GM18951 (cell line): ENCODE results near the gene ERC1.

Experiments used
- POLR2A ChIP-seq: IDR thresholded peaks from 4 replicates; pipeline ENCODE4 v1.6.1; 2011; ENCODE audit warnings: mild to moderate bottlenecking; ENCODE audit not compliant: insufficient read length, insufficient read depth; ENCODE audit errors: extremely low read depth
- in situ Hi-C: fragments of 300-500 bp; cut with MboI; formaldehyde crosslinking; loops from one replicate; pipeline ENCODE4 v1.12.0; 2022; ENCODE audit warnings: low sequenced_read_pairs, mixed read lengths, inconsistent platforms; ENCODE audit not compliant: unreplicated experiment

The ERC1 gene

GRCh38 chr12:1377681-1378080, 386.7 kb downstream of the ERC1 start:
- in situ Hi-C loops, result no loop called here
- TF ChIP-seq POLR2A, result no peak

GRCh38 chr12:1380171-1380851, 389.3 kb downstream of the ERC1 start:
- in situ Hi-C loops, result no loop called here

DNA sequence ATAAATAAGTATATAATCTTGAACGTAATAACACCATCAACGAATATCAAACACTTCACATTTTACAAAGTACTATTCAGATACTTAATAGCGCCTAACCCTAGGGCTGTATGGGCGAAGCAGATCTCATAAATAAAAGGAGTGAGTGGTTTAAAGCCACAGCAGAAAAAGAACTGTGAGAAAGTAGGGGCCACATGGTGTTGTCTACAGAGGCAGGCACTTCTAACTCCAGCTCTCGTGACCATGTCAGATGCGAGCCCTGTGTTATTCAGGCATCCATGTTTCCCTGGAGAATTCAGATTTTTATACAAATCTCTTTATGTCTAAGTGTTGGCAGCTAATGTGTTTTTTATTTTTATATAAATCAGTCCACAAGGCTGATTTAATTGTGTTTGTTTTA, 391.1 kb downstream of the ERC1 start:
- in situ Hi-C loops, result no loop called here

More at GRCh38 chr12:1380171-1380851, 389.3 kb downstream of the ERC1 start:
- no peak for TF ChIP-seq POLR2A

DNA sequence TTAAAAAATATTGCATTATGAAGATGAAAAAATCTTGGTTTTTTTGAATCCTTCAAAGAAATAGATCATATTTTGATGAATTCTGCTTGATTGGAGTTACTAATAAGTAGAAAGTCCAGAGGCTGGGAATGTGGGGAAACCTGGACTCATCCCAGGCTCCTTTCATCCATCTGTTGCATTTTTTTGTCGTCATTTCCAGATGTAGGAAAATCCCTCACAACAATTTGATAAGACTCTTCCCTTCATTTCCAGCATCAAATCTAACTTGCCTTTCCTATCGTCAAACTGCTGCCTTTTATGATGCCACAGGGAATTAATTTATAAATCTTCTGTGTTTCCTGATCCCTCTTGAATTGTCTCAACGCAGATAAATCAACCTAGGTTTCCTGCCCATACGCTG, 391.8 kb downstream of the ERC1 start:
- TF ChIP-seq POLR2A, result no peak
- in situ Hi-C loops, result no loop called here

More for the DNA sequence above, 391.1 kb downstream of the ERC1 start:
- TF ChIP-seq POLR2A, result no peak

DNA sequence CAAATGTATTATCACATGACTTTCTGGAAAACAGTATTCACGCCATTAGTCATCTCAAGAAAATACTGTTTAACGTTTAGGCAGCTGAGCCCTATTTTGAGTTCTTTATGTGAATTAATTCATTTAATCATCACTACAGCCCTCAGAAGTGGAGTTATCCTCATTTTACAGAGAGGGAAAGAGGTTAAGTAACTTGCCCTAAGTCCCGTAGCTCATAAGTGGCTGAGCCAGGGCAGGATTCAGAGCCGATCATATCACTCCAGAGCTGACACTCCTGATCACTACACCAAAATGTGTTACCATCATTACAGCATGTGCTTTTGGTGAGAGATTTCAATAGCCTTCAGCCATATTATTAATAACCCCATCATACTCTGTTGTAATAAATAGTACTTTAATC, 392.7 kb downstream of the ERC1 start:
- TF ChIP-seq POLR2A, result no peak
- in situ Hi-C loops, result no loop called here

DNA sequence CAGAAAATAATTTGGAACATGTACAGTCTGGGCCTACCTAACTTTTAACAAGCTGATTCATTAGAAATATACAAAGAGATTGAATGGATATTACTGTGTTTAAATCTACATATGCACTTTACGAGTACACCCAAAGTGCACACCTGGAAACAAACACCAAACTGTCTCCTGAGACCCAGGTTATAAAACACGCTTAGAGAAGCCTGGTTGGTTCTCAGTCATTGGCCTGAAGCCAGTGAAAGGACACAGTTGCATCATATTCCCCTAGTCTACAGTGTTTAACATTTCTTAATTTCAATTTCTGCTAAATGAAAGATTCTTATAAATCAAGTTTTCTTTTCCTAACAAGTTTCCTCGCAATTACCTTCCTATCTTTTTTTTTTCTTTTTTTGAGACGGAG, 393.9 kb downstream of the ERC1 start:
- in situ Hi-C loops, result no loop called here
- no peak for TF ChIP-seq POLR2A

DNA sequence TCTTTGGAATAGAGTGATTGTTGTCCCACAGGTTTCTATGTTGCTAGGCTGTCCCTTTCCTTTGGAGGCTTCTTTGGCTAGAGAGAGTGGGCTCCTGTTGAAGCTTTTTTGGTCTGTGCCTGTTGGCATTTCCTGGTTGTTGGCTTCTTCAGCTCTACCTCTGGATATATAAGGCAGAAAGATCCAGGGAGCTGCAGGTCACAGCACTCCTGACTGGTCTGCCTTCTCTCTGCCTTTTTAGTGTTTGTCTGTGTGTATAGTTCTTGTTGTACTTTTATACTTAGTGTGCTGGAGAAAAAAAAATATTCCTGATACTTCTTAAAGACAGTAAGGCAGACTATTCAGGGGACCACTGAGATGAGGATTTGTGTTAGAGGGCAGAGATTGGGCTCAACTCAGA, 400.7 kb downstream of the ERC1 start:
- no peak for TF ChIP-seq POLR2A
- in situ Hi-C loops, result no loop called here

DNA sequence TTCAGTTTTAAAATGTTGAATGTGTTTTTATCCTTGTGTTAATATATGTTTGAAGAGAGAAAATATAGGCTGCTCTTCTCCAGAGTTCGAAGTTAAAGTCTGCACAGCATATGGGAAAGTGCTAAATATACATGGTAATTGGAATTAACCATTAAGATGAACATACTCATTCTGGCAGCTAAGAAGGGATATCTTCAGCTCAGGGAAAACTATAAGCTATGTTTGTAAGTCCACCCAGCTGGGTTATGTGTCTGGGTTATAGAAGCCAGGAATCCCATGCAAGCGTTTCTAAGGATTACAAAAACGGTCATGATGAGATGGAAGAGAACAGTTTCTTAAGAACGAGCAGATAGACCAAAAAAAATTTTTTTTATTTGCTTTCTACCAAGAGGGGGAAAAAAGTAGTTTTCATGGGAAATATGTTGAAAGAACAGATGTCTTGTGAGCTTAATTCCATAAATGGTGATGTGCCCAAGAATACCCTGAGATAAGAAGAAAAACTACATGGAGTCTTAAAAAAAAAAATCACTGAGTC, 404.5 kb downstream of the ERC1 start:
- in situ Hi-C loops, result no loop called here
- no peak for TF ChIP-seq POLR2A

GRCh38 chr12:1398673-1399072, 407.6 kb downstream of the ERC1 start:
- in situ Hi-C loops, result no loop called here

GRCh38 chr12:1401891-1402290, 410.9 kb downstream of the ERC1 start:
- TF ChIP-seq POLR2A, result no peak

More at GRCh38 chr12:1398673-1399072, 407.6 kb downstream of the ERC1 start:
- TF ChIP-seq POLR2A, result no peak

DNA sequence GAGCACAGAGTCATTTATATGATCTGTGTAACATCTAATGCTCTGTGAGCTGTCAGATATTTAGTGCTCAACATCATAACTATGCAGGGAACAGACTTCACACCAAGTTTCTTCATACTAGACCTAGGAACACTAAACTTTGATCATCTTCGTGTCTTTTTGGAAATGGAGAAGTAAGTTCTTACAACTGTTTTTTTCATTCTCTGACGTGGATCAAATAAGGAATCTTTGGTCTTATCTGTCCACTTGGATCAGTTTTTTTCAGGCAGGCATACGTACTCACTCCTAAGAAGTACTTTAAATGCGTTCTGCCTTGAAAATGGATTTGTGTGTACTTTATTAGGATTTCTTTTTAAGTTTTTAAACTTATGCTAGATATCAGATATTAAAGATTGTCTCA, 412.4 kb downstream of the ERC1 start:
- no peak for TF ChIP-seq POLR2A
- in situ Hi-C loops, result no loop called here

More at GRCh38 chr12:1401891-1402290, 410.9 kb downstream of the ERC1 start:
- in situ Hi-C loops, result no loop called here

GRCh38 chr12:1405619-1406018, 414.6 kb downstream of the ERC1 start:
- TF ChIP-seq POLR2A, result no peak
- in situ Hi-C loops, result no loop called here

DNA sequence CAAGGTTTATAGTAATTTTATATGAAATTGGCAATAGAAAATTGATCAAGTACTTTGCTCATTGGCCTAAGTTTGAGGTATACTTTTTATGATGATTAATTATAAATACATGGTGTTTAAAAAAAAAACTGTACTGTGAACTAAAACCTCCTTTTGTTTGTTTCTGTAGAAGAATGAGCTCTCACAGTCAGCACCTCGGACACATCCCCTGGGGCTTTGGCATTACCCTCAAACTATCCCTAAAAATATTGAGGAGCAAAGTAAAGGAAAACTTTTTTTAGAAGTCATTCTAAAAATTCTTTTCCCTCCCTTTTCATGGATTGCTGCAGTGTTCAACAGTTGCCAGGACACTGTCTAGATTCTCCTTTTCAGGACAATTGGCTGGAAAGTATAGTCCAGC, 419.8 kb downstream of the ERC1 start:
- in situ Hi-C loops, result no loop called here
- no peak for TF ChIP-seq POLR2A

- no peak for TF ChIP-seq POLR2A
- in situ Hi-C loops, result no loop called here
Observed at GRCh38 chr12:1413930-1414329, 422.9 kb downstream of the ERC1 start.
